ENCODE data around the gene PRSS37.

PRSS37 gene

DNA sequence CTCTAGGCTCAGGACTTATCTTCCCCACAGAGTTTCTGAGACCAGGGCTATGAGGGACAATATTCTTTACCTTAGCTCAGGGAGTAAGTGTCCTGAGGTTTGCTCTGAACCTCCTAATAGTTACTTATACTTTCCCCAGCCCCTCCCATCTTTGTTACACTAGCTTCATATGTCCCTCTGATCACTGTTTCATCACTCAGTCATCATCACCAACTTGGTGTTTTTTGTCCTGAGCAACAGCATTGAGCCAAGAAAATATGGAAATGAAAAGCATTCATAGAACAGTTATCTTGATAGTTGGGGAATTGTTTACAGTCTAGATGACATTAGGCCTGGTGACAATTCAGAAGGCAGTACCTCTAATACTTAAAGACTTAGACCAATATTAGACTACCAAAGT lies at the start of gene PRSS37:
Gene PRSS37, minus strand, starts transcription at position 101 of the 400 bp plus-strand sequence. CDS start 436 bp downstream, outside the sequence.
- H3K9me3 ChIP-seq (ENCODE audit: control insufficient read depth, low read length), result no peaks in the 10 kb centered on the region
- no peaks in the 10 kb centered on the region for H3K27me3 ChIP-seq (ENCODE audit: control insufficient read depth, insufficient read depth, low read length)
- no peaks in the 10 kb centered on the region for H3K4me1 ChIP-seq (ENCODE audit: control insufficient read depth, insufficient read depth, low read length)
- no peaks in the 10 kb centered on the region for H3K36me3 ChIP-seq (ENCODE audit: control insufficient read depth, insufficient read depth, low read length)
- H3K9ac ChIP-seq (ENCODE audit: low read length), result no peak within 1 kb of the TSS
- no peak within 1 kb of the TSS for H3K4me3 ChIP-seq (ENCODE audit: low read length)

- no peaks in the 10 kb centered on the region for H3K9me3 ChIP-seq (ENCODE audit: control insufficient read depth, low read length)
- no peaks in the 10 kb centered on the region for H3K27me3 ChIP-seq (ENCODE audit: control insufficient read depth, insufficient read depth, low read length)
- no peaks in the 10 kb centered on the region for H3K36me3 ChIP-seq (ENCODE audit: control insufficient read depth, insufficient read depth, low read length)
- no peaks in the 10 kb centered on the region for H3K4me1 ChIP-seq (ENCODE audit: control insufficient read depth, insufficient read depth, low read length)
- no peak overlapping the region for H3K4me3 ChIP-seq (ENCODE audit: low read length)
- H3K9ac ChIP-seq (ENCODE audit: low read length), result no peak overlapping the region
These were observed 48.0 kb upstream of the PRSS37 start for GRCh38 chr7:141889321-141889720.

GRCh38 chr7:141884539-141885225 lies 43.4 kb upstream of the PRSS37 start:
- no peak overlapping the region for H3K9ac ChIP-seq (ENCODE audit: low read length)

GRCh38 chr7:141880960-141881359 lies 39.7 kb upstream of the PRSS37 start:
- Histone ChIP-seq H3K9ac (ENCODE audit: low read length) (no peak overlapping the region), H3K4me1 (ENCODE audit: control insufficient read depth, insufficient read depth, low read length) (no peaks in the 10 kb centered on the region), H3K4me3 (ENCODE audit: low read length) (no peak overlapping the region), H3K36me3 (ENCODE audit: control insufficient read depth, insufficient read depth, low read length) (no peaks in the 10 kb centered on the region), H3K27me3 (ENCODE audit: control insufficient read depth, insufficient read depth, low read length) (no peaks in the 10 kb centered on the region), H3K9me3 (ENCODE audit: control insufficient read depth, low read length) (no peaks in the 10 kb centered on the region)

More at GRCh38 chr7:141884539-141885225, 43.4 kb upstream of the PRSS37 start:
- H3K27me3 ChIP-seq (ENCODE audit: control insufficient read depth, insufficient read depth, low read length), result no peaks in the 10 kb centered on the region
- H3K36me3 ChIP-seq (ENCODE audit: control insufficient read depth, insufficient read depth, low read length), result no peaks in the 10 kb centered on the region
- H3K9me3 ChIP-seq (ENCODE audit: control insufficient read depth, low read length), result no peaks in the 10 kb centered on the region
- no peak overlapping the region for H3K4me3 ChIP-seq (ENCODE audit: low read length)
- H3K4me1 ChIP-seq (ENCODE audit: control insufficient read depth, insufficient read depth, low read length), result no peaks in the 10 kb centered on the region

GRCh38 chr7:141877365-141877764 lies 36.1 kb upstream of the PRSS37 start:
- H3K36me3 ChIP-seq (ENCODE audit: control insufficient read depth, insufficient read depth, low read length), result no peaks in the 10 kb centered on the region
- no peaks in the 10 kb centered on the region for H3K4me1 ChIP-seq (ENCODE audit: control insufficient read depth, insufficient read depth, low read length)
- H3K9ac ChIP-seq (ENCODE audit: low read length), result no peak overlapping the region
- H3K9me3 ChIP-seq (ENCODE audit: control insufficient read depth, low read length), result no peaks in the 10 kb centered on the region
- H3K4me3 ChIP-seq (ENCODE audit: low read length), result no peak overlapping the region
- no peaks in the 10 kb centered on the region for H3K27me3 ChIP-seq (ENCODE audit: control insufficient read depth, insufficient read depth, low read length)

DNA sequence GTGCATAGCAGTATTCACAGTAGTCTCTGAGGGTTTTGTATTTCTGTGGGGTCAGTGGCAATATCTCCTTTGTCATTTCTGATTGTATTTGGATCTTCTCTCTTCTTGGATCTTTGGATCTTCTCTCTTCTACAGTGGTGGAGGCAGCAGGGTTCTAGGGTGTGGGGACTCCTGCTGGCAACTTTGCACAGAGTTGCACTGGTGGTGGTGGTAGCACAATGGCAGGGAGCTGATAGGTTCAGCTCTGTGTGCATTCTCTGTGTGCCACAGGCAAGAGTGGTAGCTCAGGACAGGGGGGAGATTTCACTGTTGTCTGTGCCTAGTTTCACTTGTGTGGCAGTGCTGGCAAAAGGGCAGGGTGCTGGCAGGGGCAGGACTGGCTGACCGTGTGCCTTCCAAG lies 35.1 kb upstream of the PRSS37 start:
- Histone ChIP-seq H3K9me3 (ENCODE audit: control insufficient read depth, low read length) (no peaks in the 10 kb centered on the region), H3K27me3 (ENCODE audit: control insufficient read depth, insufficient read depth, low read length) (no peaks in the 10 kb centered on the region), H3K9ac (ENCODE audit: low read length) (no peak overlapping the region), H3K36me3 (ENCODE audit: control insufficient read depth, insufficient read depth, low read length) (no peaks in the 10 kb centered on the region), H3K4me1 (ENCODE audit: control insufficient read depth, insufficient read depth, low read length) (no peaks in the 10 kb centered on the region), H3K4me3 (ENCODE audit: low read length) (no peak overlapping the region)

DNA sequence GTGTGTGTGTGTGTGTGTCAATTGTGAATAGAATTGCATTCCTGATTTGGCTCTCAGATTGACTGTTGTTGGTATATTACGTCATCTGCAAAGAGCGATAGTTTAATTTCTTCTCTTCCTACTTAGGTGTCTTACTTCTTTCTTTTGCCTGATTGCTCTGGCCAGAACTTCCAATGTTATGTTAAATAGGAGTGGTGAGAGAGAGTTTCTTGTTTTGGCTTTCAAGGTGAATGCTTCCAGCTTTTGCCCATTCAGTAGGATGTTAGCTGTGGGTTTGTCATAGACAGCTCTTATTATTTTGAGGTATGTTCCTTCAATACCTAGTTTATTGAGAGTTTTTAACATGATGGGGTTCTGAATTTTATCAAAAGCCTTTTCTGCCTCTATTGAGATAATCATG lies 34.2 kb upstream of the PRSS37 start:
- Histone ChIP-seq H3K36me3 (ENCODE audit: control insufficient read depth, insufficient read depth, low read length) (no peaks in the 10 kb centered on the region), H3K9ac (ENCODE audit: low read length) (no peak overlapping the region), H3K9me3 (ENCODE audit: control insufficient read depth, low read length) (no peaks in the 10 kb centered on the region), H3K27me3 (ENCODE audit: control insufficient read depth, insufficient read depth, low read length) (no peaks in the 10 kb centered on the region), H3K4me3 (ENCODE audit: low read length) (no peak overlapping the region), H3K4me1 (ENCODE audit: control insufficient read depth, insufficient read depth, low read length) (no peaks in the 10 kb centered on the region)

DNA sequence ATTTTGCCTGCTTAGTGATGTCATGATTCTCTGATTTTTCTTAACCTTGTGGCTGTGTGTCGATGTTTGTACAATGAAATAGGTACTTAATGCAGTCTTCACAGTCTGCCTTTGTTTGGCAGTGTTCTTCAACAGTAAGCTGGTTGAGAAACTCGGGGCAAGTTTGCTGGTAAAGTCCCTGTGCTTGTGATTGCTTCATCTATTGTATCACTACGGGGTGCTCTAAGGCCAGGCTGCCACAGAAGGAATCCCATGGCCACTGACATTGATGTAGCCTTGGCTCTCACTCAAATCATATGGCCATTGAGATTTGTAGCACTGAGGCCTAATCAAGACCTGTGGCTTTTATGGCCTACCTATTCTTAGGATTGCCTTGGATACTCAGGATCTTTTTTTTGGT lies 33.5 kb upstream of the PRSS37 start:
- H3K9me3 ChIP-seq (ENCODE audit: control insufficient read depth, low read length), result no peaks in the 10 kb centered on the region
- H3K4me1 ChIP-seq (ENCODE audit: control insufficient read depth, insufficient read depth, low read length), result no peaks in the 10 kb centered on the region
- no peaks in the 10 kb centered on the region for H3K36me3 ChIP-seq (ENCODE audit: control insufficient read depth, insufficient read depth, low read length)
- H3K9ac ChIP-seq (ENCODE audit: low read length), result no peak overlapping the region
- no peaks in the 10 kb centered on the region for H3K27me3 ChIP-seq (ENCODE audit: control insufficient read depth, insufficient read depth, low read length)
- H3K4me3 ChIP-seq (ENCODE audit: low read length), result no peak overlapping the region

DNA sequence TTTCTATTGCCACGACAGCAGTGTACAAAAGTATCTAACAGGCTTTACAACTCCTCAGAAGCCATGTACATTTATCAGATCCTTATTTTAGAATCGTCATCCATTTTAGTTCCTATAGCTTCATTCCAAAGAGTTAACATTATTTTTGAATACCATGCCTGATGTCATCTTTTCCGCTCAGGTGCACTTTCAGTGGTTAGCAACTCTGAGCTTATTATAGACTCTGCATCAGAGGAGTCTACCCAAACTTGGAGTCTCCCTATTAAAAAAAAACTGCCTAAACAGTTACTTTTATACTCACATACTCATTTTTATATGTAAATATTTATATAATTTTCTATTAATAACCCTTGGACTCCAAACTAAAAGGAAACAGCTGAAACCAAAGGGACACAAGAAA lies 31.6 kb upstream of the PRSS37 start:
- H3K4me3 ChIP-seq (ENCODE audit: low read length), result no peak overlapping the region
- H3K9ac ChIP-seq (ENCODE audit: low read length), result no peak overlapping the region
- H3K4me1 ChIP-seq (ENCODE audit: control insufficient read depth, insufficient read depth, low read length), result no peaks in the 10 kb centered on the region
- H3K27me3 ChIP-seq (ENCODE audit: control insufficient read depth, insufficient read depth, low read length), result no peaks in the 10 kb centered on the region
- H3K9me3 ChIP-seq (ENCODE audit: control insufficient read depth, low read length), result no peaks in the 10 kb centered on the region
- no peaks in the 10 kb centered on the region for H3K36me3 ChIP-seq (ENCODE audit: control insufficient read depth, insufficient read depth, low read length)

GRCh38 chr7:141866974-141867373 lies 25.7 kb upstream of the PRSS37 start:
- Histone ChIP-seq H3K9ac (ENCODE audit: low read length) (no peak overlapping the region), H3K9me3 (ENCODE audit: control insufficient read depth, low read length) (no peaks in the 10 kb centered on the region), H3K27me3 (ENCODE audit: control insufficient read depth, insufficient read depth, low read length) (no peaks in the 10 kb centered on the region), H3K4me3 (ENCODE audit: low read length) (no peak overlapping the region), H3K36me3 (ENCODE audit: control insufficient read depth, insufficient read depth, low read length) (no peaks in the 10 kb centered on the region), H3K4me1 (ENCODE audit: control insufficient read depth, insufficient read depth, low read length) (no peaks in the 10 kb centered on the region)

DNA sequence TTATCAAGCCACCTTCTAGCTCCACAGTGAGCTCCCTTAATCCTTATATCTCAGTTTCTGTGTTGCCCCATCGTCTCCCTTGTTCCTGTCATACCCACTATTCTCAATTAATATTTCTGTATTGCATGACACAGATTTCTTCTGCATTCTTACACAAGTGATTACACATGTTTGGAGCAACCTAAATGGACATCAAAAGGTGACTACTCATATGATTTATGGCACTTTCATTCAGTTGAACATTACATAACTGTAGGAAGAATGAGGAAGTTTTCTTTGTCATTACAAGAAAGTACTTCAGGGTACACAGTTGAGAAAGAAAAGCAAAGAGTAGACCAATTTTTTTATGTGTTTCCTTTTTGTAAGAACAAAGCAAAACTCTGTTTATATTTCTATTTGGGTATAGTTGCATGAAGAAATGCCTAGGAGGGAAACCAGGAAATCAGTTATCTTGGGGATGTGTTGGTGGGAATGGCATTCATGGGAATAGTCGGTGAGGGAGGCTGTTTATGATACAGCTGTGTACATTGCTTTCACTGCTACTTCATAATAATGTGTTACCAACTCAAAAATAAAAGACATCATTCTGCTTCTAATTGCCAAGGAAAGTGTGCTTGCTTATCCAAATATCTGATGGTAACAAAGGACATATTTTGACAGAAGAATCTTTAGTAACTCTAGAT lies 23.6 kb upstream of the PRSS37 start:
- no peaks in the 10 kb centered on the region for H3K36me3 ChIP-seq (ENCODE audit: control insufficient read depth, insufficient read depth, low read length)
- no peak overlapping the region for H3K9ac ChIP-seq (ENCODE audit: low read length)
- H3K4me3 ChIP-seq (ENCODE audit: low read length), result no peak overlapping the region
- no peaks in the 10 kb centered on the region for H3K9me3 ChIP-seq (ENCODE audit: control insufficient read depth, low read length)
- H3K27me3 ChIP-seq (ENCODE audit: control insufficient read depth, insufficient read depth, low read length), result no peaks in the 10 kb centered on the region
- no peaks in the 10 kb centered on the region for H3K4me1 ChIP-seq (ENCODE audit: control insufficient read depth, insufficient read depth, low read length)

DNA sequence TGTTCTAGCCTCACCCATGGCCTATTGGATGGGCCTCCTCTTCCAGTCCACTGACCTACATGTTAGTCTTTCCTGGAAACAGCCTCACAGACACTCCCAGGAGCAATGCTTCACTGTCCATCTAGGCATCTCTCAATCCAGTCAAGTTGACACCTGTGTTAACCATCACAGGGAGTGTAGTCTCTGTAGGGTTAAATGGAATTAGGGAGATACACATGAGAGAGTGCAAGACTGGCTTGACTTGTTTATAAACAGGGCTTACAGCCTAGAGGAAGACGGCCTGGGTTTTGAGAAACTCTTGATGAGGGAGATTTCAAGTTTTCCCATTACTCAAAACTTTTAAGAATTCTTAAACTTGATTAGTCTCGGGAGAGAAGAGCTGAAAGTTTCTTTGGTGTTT lies 18.9 kb upstream of the PRSS37 start:
- H3K9ac ChIP-seq (ENCODE audit: low read length), result no peak overlapping the region
- no peaks in the 10 kb centered on the region for H3K27me3 ChIP-seq (ENCODE audit: control insufficient read depth, insufficient read depth, low read length)
- H3K9me3 ChIP-seq (ENCODE audit: control insufficient read depth, low read length), result no peaks in the 10 kb centered on the region
- H3K36me3 ChIP-seq (ENCODE audit: control insufficient read depth, insufficient read depth, low read length), result no peaks in the 10 kb centered on the region
- no peak overlapping the region for H3K4me3 ChIP-seq (ENCODE audit: low read length)
- no peaks in the 10 kb centered on the region for H3K4me1 ChIP-seq (ENCODE audit: control insufficient read depth, insufficient read depth, low read length)
